NB4 (cell line): Measurements from ENCODE around the gene OR6M1.

Source experiments
- CTCF ChIP-seq: IDR thresholded peaks from one replicate; pipeline ENCODE4 v1.5.1; 2012; ENCODE audit warnings: low read depth, low read length
- MAX ChIP-seq: IDR thresholded peaks from 2 replicates; pipeline ENCODE4 v1.6.1; 2011; ENCODE audit warnings: low read depth, low read length
- MYC ChIP-seq: IDR thresholded peaks from 2 replicates; pipeline ENCODE4 v1.6.1; 2011; ENCODE audit warnings: low read depth, low read length
- POLR2A ChIP-seq: IDR thresholded peaks from 2 replicates; pipeline ENCODE4 v1.6.1; 2011; ENCODE audit warnings: mild to moderate bottlenecking; ENCODE audit not compliant: insufficient read length; ENCODE audit errors: extremely low read depth

- TF ChIP-seq CTCF, result no peak
- no peak for TF ChIP-seq POLR2A
- no peak for TF ChIP-seq MYC
- no peak for TF ChIP-seq MAX
Measured at GRCh38 chr11:123833095-123833494, 26.9 kb upstream of the OR6M1 start.
